HL-60 (cell line): ENCODE measurements around the gene METRNL.

Experiments
- GABPA ChIP-seq: IDR thresholded peaks from 2 replicates; pipeline ENCODE4 v1.6.1; 2012; ENCODE audit warnings: low read depth
- POLR2AphosphoS5 ChIP-seq: IDR thresholded peaks from 2 replicates; pipeline ENCODE4 v1.6.1; 2012; ENCODE audit warnings: low read depth
- SPI1 ChIP-seq: IDR thresholded peaks from 2 replicates; pipeline ENCODE4 v1.6.1; 2012; ENCODE audit warnings: low read depth, mild to moderate bottlenecking, borderline replicate concordance
- TF ChIP-seq, protein P1 (sequence below): IDR thresholded peaks from one replicate; pipeline ENCODE4 v1.5.1; 2011; ENCODE audit warnings: low read length, control low read depth, inconsistent platforms; ENCODE audit not compliant: insufficient read depth
- TF ChIP-seq, protein P2 (sequence below): IDR thresholded peaks from 2 replicates; pipeline ENCODE4 v1.6.1; 2012; ENCODE audit warnings: low read depth; ENCODE audit not compliant: insufficient replicate concordance

DNA sequence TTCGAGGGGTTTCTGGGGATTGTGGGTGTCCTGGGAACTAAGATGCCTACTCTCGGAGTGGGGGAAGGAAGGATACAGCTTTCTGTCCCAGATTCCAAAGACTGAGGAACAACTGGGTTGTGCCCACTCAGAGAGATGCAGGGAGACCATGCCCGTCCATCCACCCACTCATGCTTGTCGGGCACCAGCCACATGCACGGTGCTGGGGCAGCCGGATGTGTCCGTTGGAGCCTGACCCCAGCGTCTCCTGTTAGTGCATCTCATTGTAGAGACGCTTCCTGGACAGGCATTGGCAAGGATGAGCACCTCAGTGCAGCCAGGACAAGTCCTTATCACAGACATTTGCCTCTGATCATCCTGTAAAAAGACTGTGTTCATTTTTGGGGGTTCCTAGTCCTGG, 58.1 kb downstream of the METRNL start:
- TF ChIP-seq, protein P1, sequence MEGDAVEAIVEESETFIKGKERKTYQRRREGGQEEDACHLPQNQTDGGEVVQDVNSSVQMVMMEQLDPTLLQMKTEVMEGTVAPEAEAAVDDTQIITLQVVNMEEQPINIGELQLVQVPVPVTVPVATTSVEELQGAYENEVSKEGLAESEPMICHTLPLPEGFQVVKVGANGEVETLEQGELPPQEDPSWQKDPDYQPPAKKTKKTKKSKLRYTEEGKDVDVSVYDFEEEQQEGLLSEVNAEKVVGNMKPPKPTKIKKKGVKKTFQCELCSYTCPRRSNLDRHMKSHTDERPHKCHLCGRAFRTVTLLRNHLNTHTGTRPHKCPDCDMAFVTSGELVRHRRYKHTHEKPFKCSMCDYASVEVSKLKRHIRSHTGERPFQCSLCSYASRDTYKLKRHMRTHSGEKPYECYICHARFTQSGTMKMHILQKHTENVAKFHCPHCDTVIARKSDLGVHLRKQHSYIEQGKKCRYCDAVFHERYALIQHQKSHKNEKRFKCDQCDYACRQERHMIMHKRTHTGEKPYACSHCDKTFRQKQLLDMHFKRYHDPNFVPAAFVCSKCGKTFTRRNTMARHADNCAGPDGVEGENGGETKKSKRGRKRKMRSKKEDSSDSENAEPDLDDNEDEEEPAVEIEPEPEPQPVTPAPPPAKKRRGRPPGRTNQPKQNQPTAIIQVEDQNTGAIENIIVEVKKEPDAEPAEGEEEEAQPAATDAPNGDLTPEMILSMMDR = no peak
- no peak for TF ChIP-seq POLR2AphosphoS5
- no peak for TF ChIP-seq GABPA
- TF ChIP-seq, protein P2, sequence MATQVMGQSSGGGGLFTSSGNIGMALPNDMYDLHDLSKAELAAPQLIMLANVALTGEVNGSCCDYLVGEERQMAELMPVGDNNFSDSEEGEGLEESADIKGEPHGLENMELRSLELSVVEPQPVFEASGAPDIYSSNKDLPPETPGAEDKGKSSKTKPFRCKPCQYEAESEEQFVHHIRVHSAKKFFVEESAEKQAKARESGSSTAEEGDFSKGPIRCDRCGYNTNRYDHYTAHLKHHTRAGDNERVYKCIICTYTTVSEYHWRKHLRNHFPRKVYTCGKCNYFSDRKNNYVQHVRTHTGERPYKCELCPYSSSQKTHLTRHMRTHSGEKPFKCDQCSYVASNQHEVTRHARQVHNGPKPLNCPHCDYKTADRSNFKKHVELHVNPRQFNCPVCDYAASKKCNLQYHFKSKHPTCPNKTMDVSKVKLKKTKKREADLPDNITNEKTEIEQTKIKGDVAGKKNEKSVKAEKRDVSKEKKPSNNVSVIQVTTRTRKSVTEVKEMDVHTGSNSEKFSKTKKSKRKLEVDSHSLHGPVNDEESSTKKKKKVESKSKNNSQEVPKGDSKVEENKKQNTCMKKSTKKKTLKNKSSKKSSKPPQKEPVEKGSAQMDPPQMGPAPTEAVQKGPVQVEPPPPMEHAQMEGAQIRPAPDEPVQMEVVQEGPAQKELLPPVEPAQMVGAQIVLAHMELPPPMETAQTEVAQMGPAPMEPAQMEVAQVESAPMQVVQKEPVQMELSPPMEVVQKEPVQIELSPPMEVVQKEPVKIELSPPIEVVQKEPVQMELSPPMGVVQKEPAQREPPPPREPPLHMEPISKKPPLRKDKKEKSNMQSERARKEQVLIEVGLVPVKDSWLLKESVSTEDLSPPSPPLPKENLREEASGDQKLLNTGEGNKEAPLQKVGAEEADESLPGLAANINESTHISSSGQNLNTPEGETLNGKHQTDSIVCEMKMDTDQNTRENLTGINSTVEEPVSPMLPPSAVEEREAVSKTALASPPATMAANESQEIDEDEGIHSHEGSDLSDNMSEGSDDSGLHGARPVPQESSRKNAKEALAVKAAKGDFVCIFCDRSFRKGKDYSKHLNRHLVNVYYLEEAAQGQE = no peak
- no peak for TF ChIP-seq SPI1
